ENCODE data around the gene CEP72.
"Not testable (repeated sequence)": the region's sequence is repeated elsewhere in the genome, so short reads cannot be mapped to it uniquely, and the experiment has no call there.

- TF ChIP-seq POLR2A, CTCF (IDR thresholded peaks at IDR 0.05): not testable (repeated sequence)
Measured at GRCh38 chr5:696753-697702, 84.9 kb downstream of the CEP72 start.

Data from heart left ventricle (tissue), 13 donors.